ENCODE results near the gene TOMM6.

TOMM6 gene

DNA sequence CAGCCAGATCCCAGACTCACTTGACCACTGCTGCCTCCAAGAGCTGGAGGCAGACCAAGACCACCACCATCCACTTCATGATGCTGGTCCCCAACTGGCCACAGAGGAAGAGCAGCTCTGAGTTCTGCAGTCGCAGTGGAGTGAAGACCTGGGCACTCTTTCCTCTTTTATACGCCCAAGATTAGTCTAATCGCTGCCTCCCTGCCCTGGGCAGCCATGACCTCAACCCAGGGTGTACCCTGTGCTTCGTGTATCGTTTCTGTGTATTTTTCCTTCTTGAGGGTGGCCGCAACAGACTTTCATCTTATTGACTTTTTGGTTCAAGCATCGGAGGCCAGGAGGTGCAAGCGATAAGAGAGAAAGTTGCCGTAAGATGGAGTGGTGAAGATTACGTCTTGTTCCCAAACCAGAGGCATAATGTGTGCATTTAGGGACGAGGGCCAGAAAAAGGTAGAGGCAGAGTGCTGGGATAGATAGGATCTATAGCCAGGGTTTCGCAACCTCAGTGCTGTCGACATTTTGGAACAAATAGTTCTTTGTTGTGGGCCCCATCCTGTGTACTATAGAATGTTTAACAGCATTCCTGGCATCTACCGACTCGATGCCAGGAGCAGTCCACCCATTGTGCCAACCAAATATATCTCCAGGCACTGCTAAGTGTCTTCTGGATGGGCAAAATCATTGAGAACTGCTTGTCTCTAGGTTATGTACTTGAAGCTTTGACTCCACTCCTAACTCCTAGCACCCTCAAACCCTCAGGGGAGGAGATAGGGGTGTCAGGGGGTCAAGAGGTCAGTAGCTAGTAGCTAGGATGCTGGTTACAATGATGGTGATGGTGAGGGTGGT is 40.0 kb upstream of the TOMM6 start, which contains the start of gene PGC:
TSS of gene PGC (minus strand) at position 142 of the 846 bp plus-strand sequence. CDS start at position 79, 63 bp downstream.
- TF ChIP-seq PAX5 (IDR thresholded peaks at IDR 0.05; ENCODE audit: insufficient read depth, low read length, severe bottlenecking) (no peak), POLR2AphosphoS5 (IDR thresholded peaks at IDR 0.05; ENCODE audit: low read depth, low read length) (no peak), POLR2A (IDR thresholded peaks at IDR 0.05; ENCODE audit: low read depth, low read length) (no peak), SPI1 (IDR thresholded peaks at IDR 0.05; ENCODE audit: low read depth, low read length) (no peak), POU2F2 (IDR thresholded peaks at IDR 0.05; ENCODE audit: low read depth, low read length) (no peak), TAF1 (IDR thresholded peaks at IDR 0.05; ENCODE audit: low read depth, low read length) (no peak)
- FAIRE-seq, result no peak
- DNase-seq (ENCODE audit: insufficient read length, low spot score), result no peak

- TF ChIP-seq SPI1 (IDR thresholded peaks at IDR 0.05; ENCODE audit: low read depth, low read length) (no peak), PAX5 (IDR thresholded peaks at IDR 0.05; ENCODE audit: insufficient read depth, low read length, severe bottlenecking) (no peak), POU2F2 (IDR thresholded peaks at IDR 0.05; ENCODE audit: low read depth, low read length) (no peak), POLR2A (IDR thresholded peaks at IDR 0.05; ENCODE audit: low read depth, low read length) (no peak), TAF1 (IDR thresholded peaks at IDR 0.05; ENCODE audit: low read depth, low read length) (no peak), POLR2AphosphoS5 (IDR thresholded peaks at IDR 0.05; ENCODE audit: low read depth, low read length) (no peak)
- no peak for DNase-seq (ENCODE audit: insufficient read length, low spot score)
- FAIRE-seq, result no peak
Measured at GRCh38 chr6:41748102-41748477, 39.4 kb upstream of the TOMM6 start.

DNA sequence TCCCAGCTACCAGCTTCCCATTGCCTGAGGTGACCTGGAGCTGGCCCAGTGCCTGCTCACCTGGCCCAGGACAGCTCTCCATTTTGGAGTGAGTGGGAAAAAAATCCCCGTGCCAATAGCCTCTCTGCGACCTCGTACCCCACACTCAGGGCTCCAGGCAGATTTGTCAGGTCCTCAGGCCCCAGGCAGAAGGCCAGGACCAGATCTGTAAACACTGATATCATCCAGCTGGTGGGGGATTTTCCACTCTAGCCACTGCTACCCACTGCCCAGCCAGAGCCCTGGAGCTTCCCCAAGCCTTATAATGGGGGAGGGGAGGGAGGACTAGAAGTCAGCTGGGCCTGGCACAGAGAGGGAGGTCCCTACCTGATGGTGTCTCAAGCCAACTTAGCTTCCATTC is 39.0 kb upstream of the TOMM6 start:
- FAIRE-seq (no peak), DNase-seq (ENCODE audit: insufficient read length, low spot score) (no peak)
- TF ChIP-seq TAF1 (IDR thresholded peaks at IDR 0.05; ENCODE audit: low read depth, low read length), result no peak
- no peak for TF ChIP-seq POLR2A (IDR thresholded peaks at IDR 0.05; ENCODE audit: low read depth, low read length)
- TF ChIP-seq POLR2AphosphoS5 (IDR thresholded peaks at IDR 0.05; ENCODE audit: low read depth, low read length), result no peak
- TF ChIP-seq PAX5 (IDR thresholded peaks at IDR 0.05; ENCODE audit: insufficient read depth, low read length, severe bottlenecking), result no peak
- no peak for TF ChIP-seq POU2F2 (IDR thresholded peaks at IDR 0.05; ENCODE audit: low read depth, low read length)
- no peak for TF ChIP-seq SPI1 (IDR thresholded peaks at IDR 0.05; ENCODE audit: low read depth, low read length)

DNA sequence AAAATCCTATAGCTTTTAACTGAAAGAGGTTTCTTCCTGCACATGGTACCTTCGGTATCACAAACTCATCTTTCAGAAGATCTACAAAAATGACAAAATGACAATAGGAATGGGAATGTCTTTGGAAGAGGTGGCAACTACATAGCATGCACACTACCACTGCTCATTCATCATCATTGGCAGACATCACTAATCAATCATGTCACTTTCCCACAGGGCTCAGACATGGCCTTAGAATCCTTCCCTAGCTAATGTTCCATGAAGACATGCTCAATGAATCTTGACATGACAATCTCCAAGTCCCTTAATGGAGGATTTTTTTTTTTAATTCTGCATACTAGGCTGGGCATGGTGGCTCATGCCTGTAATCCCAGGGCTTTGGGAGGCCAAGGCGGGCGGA is 37.1 kb upstream of the TOMM6 start:
- FAIRE-seq, result no peak
- no peak for TF ChIP-seq POLR2A (IDR thresholded peaks at IDR 0.05; ENCODE audit: low read depth, low read length)
- no peak for TF ChIP-seq PAX5 (IDR thresholded peaks at IDR 0.05; ENCODE audit: insufficient read depth, low read length, severe bottlenecking)
- TF ChIP-seq POU2F2 (IDR thresholded peaks at IDR 0.05; ENCODE audit: low read depth, low read length), result no peak
- no peak for TF ChIP-seq TAF1 (IDR thresholded peaks at IDR 0.05; ENCODE audit: low read depth, low read length)
- no peak for TF ChIP-seq POLR2AphosphoS5 (IDR thresholded peaks at IDR 0.05; ENCODE audit: low read depth, low read length)
- no peak for TF ChIP-seq SPI1 (IDR thresholded peaks at IDR 0.05; ENCODE audit: low read depth, low read length)
- no peak for DNase-seq (ENCODE audit: insufficient read length, low spot score)

DNA sequence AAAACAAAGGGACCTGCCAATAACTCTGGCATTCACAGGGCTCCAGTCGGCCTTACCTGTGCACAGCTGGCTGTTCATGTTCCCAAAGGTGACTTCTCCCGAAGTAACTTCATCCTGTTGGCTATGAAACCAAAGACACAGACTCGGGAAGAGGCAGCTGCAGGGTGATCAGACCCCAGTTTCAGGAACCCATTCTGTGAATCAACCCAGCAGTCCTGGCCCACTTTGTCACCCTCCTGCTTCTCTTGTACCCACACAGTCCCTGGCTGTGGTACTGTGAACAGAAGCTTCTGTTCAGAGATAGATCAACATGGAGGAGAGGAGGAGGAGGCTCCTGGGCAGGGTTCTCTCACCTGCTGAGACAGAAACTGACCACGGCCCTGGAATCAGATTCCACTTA is 31.6 kb upstream of the TOMM6 start:
- DNase-seq (ENCODE audit: insufficient read length, low spot score), result no peak
- no peak for TF ChIP-seq SPI1 (IDR thresholded peaks at IDR 0.05; ENCODE audit: low read depth, low read length)
- TF ChIP-seq PAX5 (IDR thresholded peaks at IDR 0.05; ENCODE audit: insufficient read depth, low read length, severe bottlenecking), result no peak
- no peak for TF ChIP-seq POLR2AphosphoS5 (IDR thresholded peaks at IDR 0.05; ENCODE audit: low read depth, low read length)
- TF ChIP-seq TAF1 (IDR thresholded peaks at IDR 0.05; ENCODE audit: low read depth, low read length), result no peak
- TF ChIP-seq POLR2A (IDR thresholded peaks at IDR 0.05; ENCODE audit: low read depth, low read length), result no peak
- TF ChIP-seq POU2F2 (IDR thresholded peaks at IDR 0.05; ENCODE audit: low read depth, low read length), result no peak
- FAIRE-seq, result no peak

DNA sequence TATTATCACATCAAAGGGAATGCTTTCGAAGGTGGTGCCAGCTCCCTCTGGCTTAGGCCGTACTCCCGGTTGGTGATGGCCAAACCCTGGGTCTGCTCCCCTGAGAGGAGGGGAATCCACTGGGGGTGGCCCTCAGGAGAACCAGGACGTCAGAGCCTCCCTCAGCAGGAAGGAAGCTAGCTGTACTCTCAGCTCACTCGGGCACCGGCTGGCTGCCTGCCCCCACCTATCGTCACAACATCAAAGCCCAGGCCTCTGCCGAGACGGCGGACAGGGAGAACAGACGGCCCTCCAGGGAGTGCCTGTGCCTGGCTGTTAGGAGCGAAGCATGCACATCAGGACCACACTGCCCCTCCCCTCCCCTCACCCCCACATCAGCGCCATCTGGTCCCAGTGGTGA is 31.1 kb upstream of the TOMM6 start:
- TF ChIP-seq POLR2A (IDR thresholded peaks at IDR 0.05; ENCODE audit: low read depth, low read length) (no peak), PAX5 (IDR thresholded peaks at IDR 0.05; ENCODE audit: insufficient read depth, low read length, severe bottlenecking) (no peak), TAF1 (IDR thresholded peaks at IDR 0.05; ENCODE audit: low read depth, low read length) (no peak), POU2F2 (IDR thresholded peaks at IDR 0.05; ENCODE audit: low read depth, low read length) (no peak), SPI1 (IDR thresholded peaks at IDR 0.05; ENCODE audit: low read depth, low read length) (no peak), POLR2AphosphoS5 (IDR thresholded peaks at IDR 0.05; ENCODE audit: low read depth, low read length) (no peak)
- DNase-seq (ENCODE audit: insufficient read length, low spot score) (no peak), FAIRE-seq (no peak)

- TF ChIP-seq TAF1 (IDR thresholded peaks at IDR 0.05; ENCODE audit: low read depth, low read length), result no peak
- DNase-seq (ENCODE audit: insufficient read length, low spot score) (no peak), FAIRE-seq (no peak)
Measured at GRCh38 chr6:41757271-41757670, 30.2 kb upstream of the TOMM6 start.

DNA sequence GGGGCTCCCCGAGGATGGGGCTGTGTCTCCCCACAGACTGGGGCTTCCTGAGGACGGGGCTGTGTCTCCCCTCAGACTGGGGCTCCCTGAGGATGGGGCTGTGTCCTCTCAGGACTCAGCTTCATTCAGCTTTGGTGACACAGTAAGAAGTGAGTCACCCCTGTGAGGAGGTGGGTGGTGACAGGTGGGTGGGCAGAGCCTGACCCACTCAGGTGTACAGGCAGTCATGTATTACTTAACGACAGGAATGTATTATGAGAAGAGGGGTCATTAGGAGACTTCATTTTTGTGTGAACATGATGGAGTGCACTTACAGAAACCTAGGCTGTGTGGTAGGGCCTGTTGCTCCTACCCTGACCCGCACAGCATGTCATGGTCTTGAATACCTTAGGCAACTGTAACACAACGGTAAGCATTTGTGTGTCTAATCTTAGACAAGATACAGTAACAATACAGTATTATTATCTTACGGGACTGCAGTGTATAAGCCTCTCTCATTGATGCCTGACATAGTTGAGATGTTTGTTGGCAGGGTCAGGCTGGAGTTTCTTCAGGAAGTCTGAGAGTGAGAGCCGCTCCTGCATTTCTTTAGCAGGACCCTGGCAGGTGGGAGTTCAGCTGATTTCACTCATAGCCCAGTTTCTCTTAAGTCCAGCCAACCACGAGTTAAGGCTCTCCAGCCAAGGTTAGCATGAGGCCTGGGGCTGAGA is 29.4 kb upstream of the TOMM6 start:
- FAIRE-seq (no peak), DNase-seq (ENCODE audit: insufficient read length, low spot score) (no peak)
- TF ChIP-seq POLR2A (IDR thresholded peaks at IDR 0.05; ENCODE audit: low read depth, low read length), result no peak
- no peak for TF ChIP-seq POU2F2 (IDR thresholded peaks at IDR 0.05; ENCODE audit: low read depth, low read length)
- TF ChIP-seq POLR2AphosphoS5 (IDR thresholded peaks at IDR 0.05; ENCODE audit: low read depth, low read length), result no peak
- no peak for TF ChIP-seq PAX5 (IDR thresholded peaks at IDR 0.05; ENCODE audit: insufficient read depth, low read length, severe bottlenecking)
- TF ChIP-seq TAF1 (IDR thresholded peaks at IDR 0.05; ENCODE audit: low read depth, low read length), result no peak
- no peak for TF ChIP-seq SPI1 (IDR thresholded peaks at IDR 0.05; ENCODE audit: low read depth, low read length)

- TF ChIP-seq POLR2AphosphoS5 (IDR thresholded peaks at IDR 0.05; ENCODE audit: low read depth, low read length), result no peak
- no peak for TF ChIP-seq TAF1 (IDR thresholded peaks at IDR 0.05; ENCODE audit: low read depth, low read length)
- no peak for TF ChIP-seq SPI1 (IDR thresholded peaks at IDR 0.05; ENCODE audit: low read depth, low read length)
- TF ChIP-seq PAX5 (IDR thresholded peaks at IDR 0.05; ENCODE audit: insufficient read depth, low read length, severe bottlenecking), result no peak
- TF ChIP-seq POU2F2 (IDR thresholded peaks at IDR 0.05; ENCODE audit: low read depth, low read length), result no peak
- no peak for TF ChIP-seq POLR2A (IDR thresholded peaks at IDR 0.05; ENCODE audit: low read depth, low read length)
- DNase-seq (ENCODE audit: insufficient read length, low spot score) (no peak), FAIRE-seq (no peak)
Measured at GRCh38 chr6:41758641-41759035, 28.9 kb upstream of the TOMM6 start.

Data from GM12891 (cell line).